A549 (cell line): ENCODE data around the gene POLE. TPM values are rescaled to one million over a fixed set of nuclear protein-coding genes. Genes with fewer than 3 reads are reported as not detected.

Source experiments
- ATAC-seq, 2 experiments: fragments of 200-7000 bp in 1 of 2; fragments of >200 bp in 1 of 2; cut with Nextera tagmentation in 1 of 2; cut with Tn5 transposase in 1 of 2; 3 replicates each; pipeline versions ENCODE4 v1.8.0 to v1.9.1; 2018 to 2020; ENCODE audit warnings: mild to moderate bottlenecking in 1 of 2, moderate library complexity in 1 of 2
- CTCF ChIA-PET: fragments of 300-600 bp; sonication (Branson Sonifier 250); formaldehyde crosslinking; extraction: SDS; loops from one replicate; lab custom pipeline; 2021; ENCODE audit warnings: antibody characterized with exemption, inconsistent platforms; lab: Yijun Ruan, JAX
- POLR2A ChIA-PET: fragments of 350-600 bp; formaldehyde crosslinking; extraction: SDS; loops from one replicate; lab custom pipeline; 2021; ENCODE audit warnings: antibody characterized with exemption, inconsistent platforms; lab: Yijun Ruan, JAX
- DNase-seq, 2 experiments: peaks; one replicate each; pipeline versions ENCODE4 v3.0.0 to v3.0.0-alpha.2; 2011 to 2016; ENCODE audit warnings: low read depth in 1 of 2, low spot score in 1 of 2
- FAIRE-seq: peaks from 2 replicates; lab custom pipeline; 2011; peaks lifted over from hg19 to GRCh38; lab: Jason Lieb, UNC
- H3K27ac ChIP-seq, 2 experiments: fragments of >200 bp; sonication (Bioruptor Twin); formaldehyde crosslinking; 3 replicates each; pipeline ENCODE4 v1.5.1; 2016 to 2017
- H3K4me1 ChIP-seq: fragments of >200 bp; sonication (Bioruptor Twin); formaldehyde crosslinking; 3 replicates; pipeline ENCODE4 v1.6.1; 2016
- H3K4me2 ChIP-seq: fragments of >200 bp; sonication (Bioruptor Twin); formaldehyde crosslinking; 3 replicates; pipeline ENCODE4 v1.6.1; 2016
- H3K4me3 ChIP-seq: fragments of >200 bp; sonication (Bioruptor Twin); formaldehyde crosslinking; 3 replicates; pipeline ENCODE4 v1.5.1; 2016
- H3K9me3 ChIP-seq: fragments of >200 bp; sonication (Bioruptor Twin); formaldehyde crosslinking; 3 replicates; pipeline ENCODE4 v1.6.1; 2016
- CBX8 ChIP-seq: fragments of 200-600 bp; sonication (generic); IDR thresholded peaks from 2 replicates; pipeline ENCODE4 v1.6.1; 2016
- CEBPB ChIP-seq, 2 experiments: fragments of >200 bp in 1 of 2; sonication (Bioruptor Twin) in 1 of 2; formaldehyde crosslinking in 1 of 2; IDR thresholded peaks; 2 replicates each; pipeline ENCODE4 v1.6.1; 2012 to 2016
- CHD4 ChIP-seq: fragments of 200-600 bp; sonication (generic); IDR thresholded peaks from 2 replicates; pipeline ENCODE4 v1.6.1; 2016; ENCODE audit warnings: antibody characterized with exemption, mild to moderate bottlenecking, borderline replicate concordance
- EHF ChIP-seq: fragments of 250-450 bp; sonication (Bioruptor Pico); IDR thresholded peaks from 2 replicates; pipeline ENCODE4 v1.5.0; 2020; ENCODE audit warnings: mild to moderate bottlenecking
- EHMT2 ChIP-seq: fragments of 200-600 bp; sonication (generic); IDR thresholded peaks from 2 replicates; pipeline ENCODE4 v1.6.1; 2016; ENCODE audit warnings: antibody characterized with exemption, low read depth, mild to moderate bottlenecking, moderate library complexity
- EP300 ChIP-seq, 2 experiments: fragments of >200 bp; sonication (Bioruptor Twin); formaldehyde crosslinking; IDR thresholded peaks; 2 replicates in 1 of 2; 3 replicates in 1 of 2; pipeline ENCODE4 v1.6.1; 2016 to 2017
- FOSB ChIP-seq: fragments of 250-450 bp; sonication (Bioruptor Pico); IDR thresholded peaks from 2 replicates; pipeline ENCODE4 v1.5.0; 2020; ENCODE audit warnings: mild to moderate bottlenecking, moderate library complexity
- FOSL2 ChIP-seq, 2 experiments: fragments of 450-650 bp in 1 of 2; fragments of >200 bp in 1 of 2; sonication (Bioruptor Twin) in 1 of 2; formaldehyde crosslinking; IDR thresholded peaks; 2 replicates each; pipeline versions ENCODE4 v1.5.0 to v1.6.1; 2016 to 2020; ENCODE audit warnings: mild to moderate bottlenecking in 1 of 2, moderate library complexity in 1 of 2
- GATA3 ChIP-seq: IDR thresholded peaks from 2 replicates; pipeline ENCODE4 v1.6.1; 2012; ENCODE audit warnings: borderline replicate concordance
- HDAC2 ChIP-seq: fragments of 200-600 bp; sonication (generic); IDR thresholded peaks from 2 replicates; pipeline ENCODE4 v1.6.1; 2016
- HOXA7 ChIP-seq: fragments of 250-450 bp; sonication (Bioruptor Pico); IDR thresholded peaks from 2 replicates; pipeline ENCODE4 v1.5.0; 2020; ENCODE audit warnings: mild to moderate bottlenecking, moderate library complexity
- JUN ChIP-seq, 2 experiments: fragments of >200 bp; sonication (Bioruptor Twin); formaldehyde crosslinking; IDR thresholded peaks; 2 replicates in 1 of 2; 3 replicates in 1 of 2; pipeline ENCODE4 v1.6.1; 2016 to 2017
- KDM1A ChIP-seq: fragments of 200-600 bp; sonication (generic); IDR thresholded peaks from 2 replicates; pipeline ENCODE4 v1.6.1; 2016; ENCODE audit warnings: low read depth, mild to moderate bottlenecking
- POLR2AphosphoS2 ChIP-seq: conservative IDR thresholded peaks from 2 replicates; pipeline ENCODE4 v1.6.1; 2012; ENCODE audit warnings: low read length, improper control_type of control experiment, inconsistent platforms
- RAD21 ChIP-seq, 2 experiments: fragments of >200 bp in 1 of 2; sonication (Bioruptor Twin) in 1 of 2; formaldehyde crosslinking in 1 of 2; IDR thresholded peaks in 1 of 2; conservative IDR thresholded peaks in 1 of 2; 2 replicates in 1 of 2; 3 replicates in 1 of 2; pipeline ENCODE4 v1.6.1; 2012 to 2018; ENCODE audit warnings: inconsistent platforms in 1 of 2
- RARB ChIP-seq: fragments of 250-450 bp; sonication (Bioruptor Pico); IDR thresholded peaks from 2 replicates; pipeline ENCODE4 v1.8.0; 2021; ENCODE audit warnings: mild to moderate bottlenecking, moderate library complexity
- TFCP2L1 ChIP-seq: fragments of 250-450 bp; sonication (Bioruptor Pico); IDR thresholded peaks from 2 replicates; pipeline ENCODE4 v1.5.0; 2021; ENCODE audit warnings: mild to moderate bottlenecking
- ZFP36 ChIP-seq: fragments of 450-650 bp; IDR thresholded peaks from 2 replicates; pipeline ENCODE4 v1.6.1; 2014; ENCODE audit warnings: borderline replicate concordance; ENCODE audit not compliant: partially characterized antibody
- ZSCAN20 ChIP-seq: fragments of 250-450 bp; sonication (Bioruptor Pico); IDR thresholded peaks from 2 replicates; pipeline ENCODE4 v1.8.0; 2022; ENCODE audit warnings: mild to moderate bottlenecking, moderate library complexity
- WGBS: methylation state at CpG from one replicate; pipeline ENCODE4 v1.1.6; 2017; ENCODE audit errors: missing lambda C conversion rate; 5-methylcytosine and 5-hydroxymethylcytosine counted together
- polyA plus RNA-seq, 4 experiments: library from polyadenylated mRNA; depleted of rRNA in 3 of 4; stranded (reverse); fragments of >200 nt; fragmentation: RNase III in 1 of 4; extraction: RNeasy Plus Mini Kit Qiagen cat#74134 plus additional on column Dnase treatment in 1 of 4; gene quantifications; 2 replicates in 3 of 4; 3 replicates in 1 of 4; pipeline ENCODE4 v1.2.3, GENCODE V29; 2011 to 2017
- TF ChIP-seq, protein P1 (sequence below): fragments of 250-450 bp; sonication (Bioruptor Pico); IDR thresholded peaks from 2 replicates; pipeline ENCODE4 v1.5.0; 2021; ENCODE audit warnings: mild to moderate bottlenecking, moderate library complexity, borderline replicate concordance
- TF ChIP-seq, protein P2 (sequence below): fragments of 150-350 bp; IDR thresholded peaks from 2 replicates; pipeline ENCODE4 v1.6.1; 2014; ENCODE audit warnings: low read depth, mild to moderate bottlenecking, low read length
- TF ChIP-seq, protein P3 (sequence below): fragments of >200 bp; sonication (Bioruptor Twin); formaldehyde crosslinking; IDR thresholded peaks from 3 replicates; pipeline ENCODE4 v1.6.1; 2016
- TF ChIP-seq, protein P4 (sequence below): fragments of 450-650 bp; IDR thresholded peaks from 2 replicates; pipeline ENCODE4 v1.6.1; 2014; ENCODE audit warnings: antibody characterized with exemption
- TF ChIP-seq, protein P5 (sequence below): IDR thresholded peaks from 2 replicates; pipeline ENCODE4 v1.6.1; 2012

Gene POLE
- polyA plus RNA-seq, 2 of the 4 experiments (the other 2 are of a cell fraction), result 28.9 to 67.2 TPM

GRCh38 chr12:132588821-132589669 is 98.1 kb downstream of the POLE start:
- DNase-seq (no peak), FAIRE-seq (no peak), ATAC-seq (no peak)
- H3K9me3 ChIP-seq, result no peaks in the 10 kb centered on the region
- 67% methylated on average over 19 of the region's 19 CpGs for WGBS
- no peak overlapping the region for H3K4me2 ChIP-seq
- H3K27ac ChIP-seq, result no peak overlapping the region
- no peak for TF ChIP-seq TFCP2L1 (CRISPR knock-in tag)
- no peak for TF ChIP-seq RAD21 (conservative IDR thresholded peaks at IDR 0.05 in 1 of 2, IDR thresholded peaks at IDR 0.05 in 1 of 2)
- TF ChIP-seq, protein P1, sequence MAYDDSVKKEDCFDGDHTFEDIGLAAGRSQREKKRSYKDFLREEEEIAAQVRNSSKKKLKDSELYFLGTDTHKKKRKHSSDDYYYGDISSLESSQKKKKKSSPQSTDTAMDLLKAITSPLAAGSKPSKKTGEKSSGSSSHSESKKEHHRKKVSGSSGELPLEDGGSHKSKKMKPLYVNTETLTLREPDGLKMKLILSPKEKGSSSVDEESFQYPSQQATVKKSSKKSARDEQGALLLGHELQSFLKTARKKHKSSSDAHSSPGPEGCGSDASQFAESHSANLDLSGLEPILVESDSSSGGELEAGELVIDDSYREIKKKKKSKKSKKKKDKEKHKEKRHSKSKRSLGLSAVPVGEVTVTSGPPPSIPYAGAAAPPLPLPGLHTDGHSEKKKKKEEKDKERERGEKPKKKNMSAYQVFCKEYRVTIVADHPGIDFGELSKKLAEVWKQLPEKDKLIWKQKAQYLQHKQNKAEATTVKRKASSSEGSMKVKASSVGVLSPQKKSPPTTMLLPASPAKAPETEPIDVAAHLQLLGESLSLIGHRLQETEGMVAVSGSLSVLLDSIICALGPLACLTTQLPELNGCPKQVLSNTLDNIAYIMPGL (CRISPR knock-in tag), result no peak
- TF ChIP-seq CEBPB (IDR thresholded peaks at IDR 0.05), result no peak
- no peak for TF ChIP-seq POLR2AphosphoS2
- TF ChIP-seq HOXA7 (CRISPR knock-in tag), result no peak
- no peak for TF ChIP-seq EHMT2
- no peak for TF ChIP-seq ZFP36
- no peak for TF ChIP-seq CHD4
- TF ChIP-seq, protein P2, sequence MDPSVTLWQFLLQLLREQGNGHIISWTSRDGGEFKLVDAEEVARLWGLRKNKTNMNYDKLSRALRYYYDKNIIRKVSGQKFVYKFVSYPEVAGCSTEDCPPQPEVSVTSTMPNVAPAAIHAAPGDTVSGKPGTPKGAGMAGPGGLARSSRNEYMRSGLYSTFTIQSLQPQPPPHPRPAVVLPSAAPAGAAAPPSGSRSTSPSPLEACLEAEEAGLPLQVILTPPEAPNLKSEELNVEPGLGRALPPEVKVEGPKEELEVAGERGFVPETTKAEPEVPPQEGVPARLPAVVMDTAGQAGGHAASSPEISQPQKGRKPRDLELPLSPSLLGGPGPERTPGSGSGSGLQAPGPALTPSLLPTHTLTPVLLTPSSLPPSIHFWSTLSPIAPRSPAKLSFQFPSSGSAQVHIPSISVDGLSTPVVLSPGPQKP, result no peak
- no peak for TF ChIP-seq FOSB (CRISPR knock-in tag)
- TF ChIP-seq RARB (CRISPR knock-in tag), result no peak
- TF ChIP-seq ZSCAN20, result no peak
- ChIA-PET POLR2A (no interaction called here), CTCF (interaction anchor here (1.1 to 1.2 kb wide), 2 partner anchors 23 to 26 kb away, joined by 3 read pairs; no protein-coding TSS in a partner anchor)
- no peaks in the 10 kb centered on the region for H3K4me1 ChIP-seq
- H3K4me3 ChIP-seq, result no peak overlapping the region

- Histone ChIP-seq H3K4me2 (no peak overlapping the region), H3K9me3 (no peaks in the 10 kb centered on the region), H3K4me1 (no peaks in the 10 kb centered on the region), H3K27ac (no peak overlapping the region), H3K4me3 (no peak overlapping the region)
- ChIA-PET CTCF (no interaction called here), POLR2A (no interaction called here)
- DNase-seq (no peak), ATAC-seq (peak in 1 of 2 experiments; percentile 8; a peak in 3 of 6 replicates), FAIRE-seq (no peak)
- 66% methylated on average over 6 of the region's 6 CpGs for WGBS
- TF ChIP-seq RARB (CRISPR knock-in tag) (no peak), CBX8 (no peak), HDAC2 (no peak), JUN (IDR thresholded peaks at IDR 0.05) (no peak), FOSL2 (IDR thresholded peaks at IDR 0.05) (no peak), FOSL2 (CRISPR knock-in tag; IDR thresholded peaks at IDR 0.05) (no peak), POLR2AphosphoS2 (no peak), EHF (CRISPR knock-in tag) (no peak), KDM1A (no peak), ZSCAN20 (no peak), CEBPB (IDR thresholded peaks at IDR 0.05) (no peak), EP300 (IDR thresholded peaks at IDR 0.05) (no peak), GATA3 (no peak)
- TF ChIP-seq, protein P3, sequence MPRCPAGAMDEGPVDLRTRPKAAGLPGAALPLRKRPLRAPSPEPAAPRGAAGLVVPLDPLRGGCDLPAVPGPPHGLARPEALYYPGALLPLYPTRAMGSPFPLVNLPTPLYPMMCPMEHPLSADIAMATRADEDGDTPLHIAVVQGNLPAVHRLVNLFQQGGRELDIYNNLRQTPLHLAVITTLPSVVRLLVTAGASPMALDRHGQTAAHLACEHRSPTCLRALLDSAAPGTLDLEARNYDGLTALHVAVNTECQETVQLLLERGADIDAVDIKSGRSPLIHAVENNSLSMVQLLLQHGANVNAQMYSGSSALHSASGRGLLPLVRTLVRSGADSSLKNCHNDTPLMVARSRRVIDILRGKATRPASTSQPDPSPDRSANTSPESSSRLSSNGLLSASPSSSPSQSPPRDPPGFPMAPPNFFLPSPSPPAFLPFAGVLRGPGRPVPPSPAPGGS, result no peak
- TF ChIP-seq, protein P2, result no peak
- TF ChIP-seq, protein P4, sequence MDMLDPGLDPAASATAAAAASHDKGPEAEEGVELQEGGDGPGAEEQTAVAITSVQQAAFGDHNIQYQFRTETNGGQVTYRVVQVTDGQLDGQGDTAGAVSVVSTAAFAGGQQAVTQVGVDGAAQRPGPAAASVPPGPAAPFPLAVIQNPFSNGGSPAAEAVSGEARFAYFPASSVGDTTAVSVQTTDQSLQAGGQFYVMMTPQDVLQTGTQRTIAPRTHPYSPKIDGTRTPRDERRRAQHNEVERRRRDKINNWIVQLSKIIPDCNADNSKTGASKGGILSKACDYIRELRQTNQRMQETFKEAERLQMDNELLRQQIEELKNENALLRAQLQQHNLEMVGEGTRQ, result no peak
- TF ChIP-seq, protein P5, sequence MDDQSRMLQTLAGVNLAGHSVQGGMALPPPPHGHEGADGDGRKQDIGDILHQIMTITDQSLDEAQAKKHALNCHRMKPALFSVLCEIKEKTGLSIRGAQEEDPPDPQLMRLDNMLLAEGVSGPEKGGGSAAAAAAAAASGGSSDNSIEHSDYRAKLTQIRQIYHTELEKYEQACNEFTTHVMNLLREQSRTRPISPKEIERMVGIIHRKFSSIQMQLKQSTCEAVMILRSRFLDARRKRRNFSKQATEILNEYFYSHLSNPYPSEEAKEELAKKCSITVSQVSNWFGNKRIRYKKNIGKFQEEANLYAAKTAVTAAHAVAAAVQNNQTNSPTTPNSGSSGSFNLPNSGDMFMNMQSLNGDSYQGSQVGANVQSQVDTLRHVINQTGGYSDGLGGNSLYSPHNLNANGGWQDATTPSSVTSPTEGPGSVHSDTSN, result no peak
These were observed 98.8 kb downstream of the POLE start for GRCh38 chr12:132588319-132588718.
